Measurements from ENCODE around the gene PLBD2. TPM values are rescaled to one million over a fixed set of nuclear protein-coding genes. Genes with fewer than 3 reads are reported as not detected.

PLBD2 gene
- total and polyA plus RNA-seq, 9 of the 15 experiments (the other 6 are each of a cell fraction or from before 2014, with no cell fraction given): 2.4 to 37.4 (median 6.0) TPM

- TF ChIP-seq PBX2 (CRISPR knock-in tag; IDR thresholded peaks at IDR 0.05; ENCODE audit: low read depth) (no peak), PBX2 (tag; conservative IDR thresholded peaks at IDR 0.05; ENCODE audit: low read depth) (peak; percentile 89), SRSF9 (IDR thresholded peaks at IDR 0.05; ENCODE audit: borderline replicate concordance, low read depth, low read length) (no peak), PKNOX1 (IDR thresholded peaks at IDR 0.05) (peak; percentile 75), SMARCE1 (IDR thresholded peaks at IDR 0.05) (no peak), PREB (CRISPR knock-in tag; IDR thresholded peaks at IDR 0.05) (no peak), SIN3A (IDR thresholded peaks at IDR 0.05; ENCODE audit: borderline replicate concordance in 2 of 2, control insufficient read depth in 1 of 2, low read depth in 2 of 2, low read length in 2 of 2) (no peak), ZNF57 (CRISPR knock-in tag; IDR thresholded peaks at IDR 0.05) (no peak), ZNF780A (CRISPR knock-in tag; IDR thresholded peaks at IDR 0.05) (no peak), AFF4 (CRISPR knock-in tag; IDR thresholded peaks at IDR 0.05) (no peak), MEIS2 (IDR thresholded peaks at IDR 0.05; ENCODE audit: partially characterized antibody) (peak; percentile 82), HDAC2 (IDR thresholded peaks at IDR 0.05) (no peak), UBTF (IDR thresholded peaks at IDR 0.05; ENCODE audit: borderline replicate concordance in 1 of 2, low read depth in 2 of 2, low read length in 2 of 2) (no peak), HNRNPL (IDR thresholded peaks at IDR 0.05; ENCODE audit: low read depth, low read length) (no peak), MAFG (tag; conservative IDR thresholded peaks at IDR 0.05) (no peak), MTA3 (IDR thresholded peaks at IDR 0.05; ENCODE audit: borderline replicate concordance) (no peak)
Observed at GRCh38 chr12:113436993-113437728, 78.8 kb downstream of the PLBD2 start (continued).

Measured in K562 (cell line).